Activated naive CD4-positive, alpha-beta T cell treated with anti-CD3 and anti-CD28 coated beads, Interleukin-2, amount 10 ng/mL, durations not matched to agents 7 days and 5 days (primary cell): ENCODE measurements around the gene BCAS1.

Experiments used
- CTCF ChIA-PET: fragments of 350-600 bp; sonication (Branson Sonifier 250); formaldehyde crosslinking; loops from one replicate; lab custom pipeline; 2021; ENCODE audit warnings: antibody characterized with exemption; lab: Charles Lee
- DNase-seq: peaks from one replicate; pipeline ENCODE4 v3.0.0-alpha.2; 2020
- H3K27ac Mint-ChIP-seq: one replicate; pipeline ENCODE4 v1.8.0; 2021; ENCODE audit warnings: mild to moderate bottlenecking, moderate library complexity, mixed read lengths
- H3K27me3 Mint-ChIP-seq: one replicate; pipeline ENCODE4 v1.8.0; 2021; ENCODE audit warnings: mild to moderate bottlenecking, mixed read lengths
- H3K36me3 Mint-ChIP-seq: one replicate; pipeline ENCODE4 v1.8.0; 2021; ENCODE audit warnings: mixed read lengths
- H3K4me1 Mint-ChIP-seq: one replicate; pipeline ENCODE4 v1.8.0; 2021; ENCODE audit warnings: mixed read lengths
- H3K4me3 Mint-ChIP-seq: one replicate; pipeline ENCODE4 v1.8.0; 2021; ENCODE audit warnings: mild to moderate bottlenecking, moderate library complexity, mixed read lengths
- H3K9me3 Mint-ChIP-seq: one replicate; pipeline ENCODE4 v1.8.0; 2021; ENCODE audit warnings: mixed read lengths

BCAS1 gene

DNA sequence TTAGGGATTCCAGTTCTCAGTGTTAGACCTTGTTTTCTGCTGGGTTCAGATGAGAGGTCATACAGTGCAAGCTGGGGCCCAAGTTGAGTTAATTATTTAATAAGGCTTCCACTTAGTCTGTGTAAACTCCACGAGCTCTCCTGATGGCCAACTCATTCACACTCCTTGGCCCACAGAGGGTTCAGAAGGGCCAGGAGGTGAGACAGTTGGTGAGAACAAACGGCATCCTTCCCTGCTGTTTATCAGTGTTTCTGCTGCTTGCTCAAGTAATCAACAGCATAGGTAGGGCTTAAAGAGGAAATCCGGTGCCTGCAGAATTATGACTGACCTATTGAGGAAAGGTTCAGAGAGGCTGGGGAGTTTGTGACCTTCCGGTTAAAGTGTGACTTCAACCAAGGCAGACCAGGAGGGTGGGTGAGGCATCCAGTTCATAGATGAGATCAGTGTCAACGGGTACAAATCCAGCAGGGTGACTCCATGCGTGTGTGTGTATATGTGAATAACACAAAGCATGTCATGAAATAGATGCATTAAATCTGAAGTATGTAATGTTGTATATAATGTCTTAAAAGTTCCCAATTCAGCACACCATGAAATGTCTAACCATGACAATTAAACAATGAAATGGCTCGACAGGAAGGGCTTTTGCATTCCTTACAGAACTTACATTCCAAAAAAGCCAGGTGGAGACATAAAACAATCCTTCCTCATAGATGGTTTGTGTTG lies 37.4 kb upstream of the BCAS1 start:
- CTCF ChIA-PET = no interaction called here
- Mint-ChIP-seq H3K36me3 (no peaks in the 10 kb centered on the region), H3K27me3 (peaks cover 9% of the 10 kb centered on the region), H3K27ac (no peak overlapping the region), H3K9me3 (no peaks in the 10 kb centered on the region), H3K4me1 (peaks cover 2% of the 10 kb centered on the region), H3K4me3 (no peak overlapping the region)
- no peak for DNase-seq

DNA sequence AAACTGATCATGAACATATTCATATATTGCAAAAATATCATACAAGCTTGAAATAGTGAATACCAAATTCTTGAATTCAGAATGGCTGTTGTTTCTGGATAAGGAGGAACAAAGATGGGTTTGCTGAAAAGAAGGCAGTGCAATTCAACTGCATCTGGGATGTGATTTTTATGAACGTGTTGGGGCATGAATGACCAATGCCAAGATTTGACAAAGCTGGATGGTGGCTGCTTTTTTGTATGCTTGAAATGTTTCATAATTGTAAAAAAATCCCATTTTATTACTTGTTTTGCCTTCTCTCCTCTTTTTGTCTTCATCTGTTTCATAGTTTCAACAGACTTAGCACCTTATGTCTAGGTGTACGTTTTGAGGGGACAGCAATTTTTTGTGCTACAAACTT lies 36.8 kb upstream of the BCAS1 start:
- Mint-ChIP-seq H3K4me3 (no peak overlapping the region), H3K27ac (no peak overlapping the region), H3K9me3 (no peaks in the 10 kb centered on the region), H3K4me1 (peaks cover 2% of the 10 kb centered on the region), H3K36me3 (no peaks in the 10 kb centered on the region), H3K27me3 (peaks cover 9% of the 10 kb centered on the region)
- CTCF ChIA-PET = interaction anchor here (1.4 to 5.0 kb wide), 2 partner anchors 92 to 100 kb away, joined by 3 to 74 read pairs; no protein-coding TSS in a partner anchor
- no peak for DNase-seq

DNA sequence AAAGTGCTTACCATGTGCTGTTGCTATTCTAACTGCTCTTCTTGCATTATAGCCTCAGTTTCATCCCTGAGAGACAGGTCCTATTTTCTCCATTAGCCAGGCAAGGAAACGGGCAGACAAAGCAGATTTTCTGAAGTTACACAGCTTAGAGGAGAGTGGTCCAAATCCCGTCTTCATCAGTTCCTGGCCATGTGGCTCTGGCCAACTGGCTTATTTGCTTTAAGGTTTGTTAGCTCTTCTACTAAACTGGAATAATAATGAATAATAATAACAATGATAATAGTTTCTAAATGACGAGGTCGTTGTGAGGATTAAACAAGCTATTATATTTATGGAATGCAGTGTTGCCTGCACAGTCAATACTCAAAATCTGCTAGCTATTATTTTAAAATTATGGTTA lies 35.8 kb upstream of the BCAS1 start:
- Mint-ChIP-seq H3K27me3 (peaks cover 9% of the 10 kb centered on the region), H3K9me3 (no peaks in the 10 kb centered on the region), H3K4me3 (no peak overlapping the region), H3K27ac (no peak overlapping the region), H3K36me3 (no peaks in the 10 kb centered on the region), H3K4me1 (peaks cover 2% of the 10 kb centered on the region)
- DNase-seq = no peak
- CTCF ChIA-PET = interaction anchor here (0.8 to 5.0 kb wide), 5 partner anchors 10 to 540 kb away, joined by 3 to 74 read pairs (median 5); no protein-coding TSS in a partner anchor

DNA sequence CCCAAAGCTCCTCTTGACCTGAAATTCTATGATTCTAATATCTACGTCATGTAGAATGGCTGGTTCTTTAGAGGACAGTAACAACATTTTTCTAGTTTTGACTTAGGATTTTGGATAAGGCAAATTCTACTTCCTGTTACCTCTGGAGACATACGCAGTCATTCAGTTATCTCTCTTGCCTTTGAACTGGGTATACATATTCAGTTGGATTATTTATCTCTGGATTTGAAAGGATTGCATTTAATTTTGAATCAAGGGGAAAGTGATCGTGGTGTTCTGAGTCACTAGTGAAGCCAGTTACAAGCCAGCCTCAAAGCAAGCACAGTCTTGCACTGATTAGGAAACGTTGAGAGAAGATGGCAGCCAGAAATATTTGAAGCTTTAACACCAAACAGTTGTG lies 35.3 kb upstream of the BCAS1 start:
- DNase-seq = no peak
- no peak overlapping the region for H3K4me3 Mint-ChIP-seq
- H3K27ac Mint-ChIP-seq = no peak overlapping the region
- H3K4me1 Mint-ChIP-seq = peaks cover 2% of the 10 kb centered on the region
- H3K9me3 Mint-ChIP-seq = no peaks in the 10 kb centered on the region
- H3K36me3 Mint-ChIP-seq = no peaks in the 10 kb centered on the region
- peaks cover 9% of the 10 kb centered on the region for H3K27me3 Mint-ChIP-seq
- CTCF ChIA-PET = interaction anchor here (0.9 to 5.0 kb wide), 8 partner anchors 10 to 563 kb away, joined by 3 to 74 read pairs (median 5); no protein-coding TSS in a partner anchor

DNA sequence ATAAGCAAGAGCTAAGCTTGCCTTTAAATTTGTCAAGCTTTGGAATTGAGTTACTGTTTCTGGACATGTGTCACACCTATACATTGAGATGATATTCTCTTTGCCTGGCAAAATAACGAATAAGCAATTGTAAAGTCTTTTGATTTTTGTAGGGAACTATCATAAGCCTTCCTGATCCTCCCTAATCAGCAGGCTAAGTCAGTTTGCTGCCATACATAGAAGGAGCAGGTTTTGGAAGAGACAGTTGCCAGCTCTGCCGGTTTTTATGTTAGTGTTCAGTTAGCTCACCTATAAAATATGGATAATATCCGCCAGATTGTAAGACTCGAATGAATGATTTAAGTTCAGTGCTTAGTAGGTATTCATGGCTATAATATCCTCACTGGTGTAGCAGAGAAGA lies 34.4 kb upstream of the BCAS1 start:
- H3K9me3 Mint-ChIP-seq = no peaks in the 10 kb centered on the region
- no peak overlapping the region for H3K27ac Mint-ChIP-seq
- no peak overlapping the region for H3K4me3 Mint-ChIP-seq
- CTCF ChIA-PET = interaction anchor here (1.0 to 5.0 kb wide), 15 partner anchors 9 to 564 kb away, joined by 3 to 74 read pairs (median 5); partner anchors contain the start of gene PFDN4
- peaks cover 11% of the 10 kb centered on the region for H3K27me3 Mint-ChIP-seq
- no peak for DNase-seq
- H3K36me3 Mint-ChIP-seq = no peaks in the 10 kb centered on the region
- peaks cover 2% of the 10 kb centered on the region for H3K4me1 Mint-ChIP-seq

DNA sequence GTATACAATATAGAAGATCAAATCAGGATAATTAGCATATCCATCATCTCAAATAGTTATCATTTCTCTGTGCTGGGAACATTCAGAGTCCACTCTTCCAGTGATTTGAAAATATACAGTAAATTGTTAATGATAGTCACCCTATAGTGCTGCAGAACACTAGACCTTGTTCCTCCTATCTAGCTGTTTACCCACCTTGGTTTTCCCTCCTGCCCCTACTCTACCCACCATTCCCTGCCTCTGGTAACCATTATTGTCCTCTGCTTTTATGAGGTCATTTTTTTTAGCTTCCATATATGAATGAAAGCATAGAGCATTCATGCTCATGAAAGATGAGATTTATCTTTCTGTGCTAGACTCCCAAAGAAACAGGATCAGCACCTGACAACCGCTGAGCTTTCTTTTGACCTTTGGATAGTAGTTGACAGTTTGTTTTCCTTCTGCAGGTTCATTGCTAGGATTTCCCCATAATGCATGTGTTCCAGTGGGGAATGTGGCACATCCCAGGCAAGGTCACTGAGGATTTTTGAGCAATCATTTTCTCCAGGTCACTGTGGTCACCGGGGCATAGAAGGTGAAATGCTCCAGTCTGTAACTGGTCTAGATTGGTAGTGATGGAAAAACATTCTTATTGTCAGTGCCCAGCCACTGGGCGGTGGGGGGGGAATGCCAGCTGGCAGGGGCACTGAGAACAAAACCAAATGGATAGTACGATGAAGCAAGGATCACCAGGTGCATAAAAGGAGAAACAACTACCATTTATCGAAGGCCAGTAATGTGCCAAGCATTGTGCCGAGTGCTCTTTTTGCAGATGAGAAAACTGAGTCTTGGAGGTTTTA lies 33.6 kb upstream of the BCAS1 start:
- Mint-ChIP-seq H3K36me3 (no peaks in the 10 kb centered on the region), H3K4me3 (no peak overlapping the region), H3K4me1 (peaks cover 2% of the 10 kb centered on the region), H3K9me3 (no peaks in the 10 kb centered on the region), H3K27ac (no peak overlapping the region), H3K27me3 (peaks cover 17% of the 10 kb centered on the region)
- no peak for DNase-seq
- CTCF ChIA-PET = interaction anchor here (0.6 to 5.0 kb wide), 30 partner anchors 8 to 1737 kb away, joined by 3 to 74 read pairs (median 4); partner anchors contain the start of gene PFDN4

DNA sequence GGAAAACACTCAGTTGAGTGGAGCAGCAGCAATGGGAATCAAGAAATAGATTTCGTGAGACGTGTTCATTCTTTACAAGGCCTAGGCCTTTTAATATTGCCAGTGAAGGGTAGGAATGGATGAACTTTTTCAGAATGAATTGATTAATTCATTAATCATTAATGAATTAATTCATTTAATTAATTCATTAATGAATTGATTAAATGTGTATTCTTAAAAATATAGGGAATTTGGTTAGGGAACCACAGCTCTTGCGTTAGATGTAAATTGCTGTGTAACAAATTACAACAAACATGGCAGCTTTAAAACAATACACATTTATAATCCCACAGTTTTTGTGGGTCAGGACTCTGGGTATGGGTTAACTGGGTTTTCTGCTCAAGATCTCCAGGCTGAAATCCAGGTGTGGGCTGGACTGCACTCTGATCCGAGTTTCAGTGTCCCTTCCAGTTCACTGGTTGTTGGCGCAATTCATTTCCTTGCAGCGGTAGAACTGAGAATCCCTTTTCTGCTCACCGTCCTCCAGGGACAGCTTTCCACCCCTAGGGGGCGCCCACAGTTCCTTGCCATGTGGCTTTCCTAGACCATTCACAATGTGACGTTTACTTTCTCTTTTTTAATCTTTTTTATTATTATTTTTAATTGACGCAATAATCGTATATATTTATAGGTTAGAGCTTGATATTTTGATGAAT lies 32.8 kb upstream of the BCAS1 start:
- no peaks in the 10 kb centered on the region for H3K9me3 Mint-ChIP-seq
- H3K4me1 Mint-ChIP-seq = peaks cover 2% of the 10 kb centered on the region
- CTCF ChIA-PET = interaction anchor here (0.7 to 5.0 kb wide), 22 partner anchors 8 to 1736 kb away, joined by 3 to 74 read pairs (median 4); partner anchors contain the start of gene PFDN4
- peaks cover 22% of the 10 kb centered on the region for H3K27me3 Mint-ChIP-seq
- H3K36me3 Mint-ChIP-seq = no peaks in the 10 kb centered on the region
- H3K27ac Mint-ChIP-seq = no peak overlapping the region
- H3K4me3 Mint-ChIP-seq = no peak overlapping the region
- DNase-seq = peak; percentile 84

DNA sequence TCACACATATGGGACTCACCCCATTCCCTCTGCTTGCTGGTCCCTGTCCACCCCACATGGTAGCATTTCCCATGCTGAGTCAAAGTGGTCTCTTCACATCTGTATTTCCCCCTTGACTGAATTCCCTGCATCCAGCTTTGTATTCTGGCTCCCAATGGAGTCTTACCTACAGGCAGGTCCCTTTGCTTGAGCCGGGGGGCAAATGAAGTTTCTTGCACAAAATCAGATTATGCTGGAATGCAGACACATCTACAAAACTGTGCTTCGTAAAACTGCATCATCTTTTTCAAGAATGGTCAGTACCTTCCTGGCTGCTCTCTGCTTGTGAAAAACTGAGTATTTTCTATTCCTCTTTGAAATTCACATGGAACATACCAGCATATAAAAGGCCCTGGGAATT lies 32.1 kb upstream of the BCAS1 start:
- H3K4me1 Mint-ChIP-seq = peaks cover 2% of the 10 kb centered on the region
- H3K36me3 Mint-ChIP-seq = no peaks in the 10 kb centered on the region
- CTCF ChIA-PET = interaction anchor here (0.8 to 5.0 kb wide), 8 partner anchors 8 to 545 kb away, joined by 3 to 74 read pairs (median 8); partner anchors contain the start of gene PFDN4

DNA sequence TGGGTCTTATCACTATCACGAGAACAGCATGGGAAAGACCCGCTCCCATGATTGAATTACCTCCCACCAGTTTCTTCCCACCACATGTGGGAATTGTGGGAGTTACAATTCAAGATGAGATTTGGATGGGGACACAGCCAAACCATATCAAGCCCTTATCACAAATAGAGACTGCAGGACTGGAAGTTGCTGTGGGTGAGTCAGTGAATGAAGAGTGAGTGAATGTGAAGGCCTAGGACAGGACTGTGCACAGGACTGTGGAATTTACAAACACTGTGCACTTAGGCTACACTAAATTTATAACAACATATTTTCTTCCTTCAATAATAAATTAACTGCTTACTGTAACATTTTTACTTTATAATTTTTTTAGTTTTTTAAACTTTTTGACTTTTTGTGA lies 30.2 kb upstream of the BCAS1 start:
- Mint-ChIP-seq H3K36me3 (no peaks in the 10 kb centered on the region), H3K9me3 (no peaks in the 10 kb centered on the region), H3K4me1 (peaks cover 5% of the 10 kb centered on the region), H3K27ac (no peak overlapping the region), H3K27me3 (peaks cover 33% of the 10 kb centered on the region), H3K4me3 (no peak overlapping the region)
- CTCF ChIA-PET = interaction anchor here (0.7 to 5.0 kb wide), 7 partner anchors 9 to 543 kb away, joined by 3 to 60 read pairs (median 4); no protein-coding TSS in a partner anchor
- DNase-seq = no peak

More for the DNA sequence above, 32.1 kb upstream of the BCAS1 start:
- no peak overlapping the region for H3K4me3 Mint-ChIP-seq
- no peak for DNase-seq
- H3K9me3 Mint-ChIP-seq = no peaks in the 10 kb centered on the region
- peaks cover 27% of the 10 kb centered on the region for H3K27me3 Mint-ChIP-seq
- no peak overlapping the region for H3K27ac Mint-ChIP-seq

DNA sequence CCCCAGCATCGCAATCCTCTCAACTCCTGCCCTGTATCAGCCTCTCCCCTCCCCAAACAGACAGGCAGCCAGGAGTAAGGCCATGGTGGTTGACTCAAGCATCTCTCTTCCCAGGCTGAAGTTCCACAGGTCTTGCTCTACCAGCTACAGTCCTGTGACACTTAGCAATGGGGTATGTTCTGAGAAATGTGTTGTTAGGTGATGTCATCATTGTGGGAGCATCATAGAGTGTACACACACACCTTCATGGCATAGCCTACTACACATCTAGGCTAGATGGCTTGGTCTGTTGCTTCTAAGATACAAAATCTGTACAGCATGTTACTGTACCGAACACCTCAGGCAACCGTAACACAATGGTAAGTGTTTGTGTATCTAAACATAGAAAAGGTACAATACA lies 29.5 kb upstream of the BCAS1 start:
- Mint-ChIP-seq H3K36me3 (no peaks in the 10 kb centered on the region), H3K27ac (no peak overlapping the region), H3K9me3 (no peaks in the 10 kb centered on the region), H3K4me1 (peaks cover 5% of the 10 kb centered on the region), H3K4me3 (no peak overlapping the region), H3K27me3 (peaks cover 33% of the 10 kb centered on the region)
- no peak for DNase-seq
- CTCF ChIA-PET = interaction anchor here (0.9 to 5.0 kb wide), 4 partner anchors 10 to 552 kb away, joined by 3 to 60 read pairs (median 4); no protein-coding TSS in a partner anchor

DNA sequence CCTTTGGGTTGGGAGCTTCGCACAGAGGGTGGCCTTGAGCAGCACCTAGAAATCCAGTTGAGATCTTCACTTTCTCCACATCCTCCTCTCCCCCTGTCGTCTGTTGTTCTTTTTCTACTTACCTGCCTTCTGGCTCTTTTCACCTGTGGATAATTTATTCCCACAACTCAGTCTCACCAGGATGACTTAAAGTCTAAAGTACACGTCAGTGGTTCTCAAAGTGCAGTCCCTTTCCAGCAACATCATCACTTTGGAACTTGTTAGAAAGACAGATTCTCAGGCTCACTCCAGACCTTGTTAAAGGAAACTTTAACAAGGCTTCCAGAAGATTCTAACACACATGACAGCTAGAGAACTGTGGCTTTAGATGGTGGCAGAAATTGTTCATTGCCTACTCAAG lies 27.7 kb upstream of the BCAS1 start:
- Mint-ChIP-seq H3K4me3 (no peak overlapping the region), H3K27ac (no peak overlapping the region), H3K9me3 (no peaks in the 10 kb centered on the region), H3K36me3 (no peaks in the 10 kb centered on the region), H3K4me1 (peaks cover 3% of the 10 kb centered on the region), H3K27me3 (peaks cover 23% of the 10 kb centered on the region)
- CTCF ChIA-PET = interaction anchor here (0.6 to 5.0 kb wide), 11 partner anchors 37 to 1824 kb away, joined by 3 to 60 read pairs (median 4); partner anchors contain the start of gene PFDN4
- no peak for DNase-seq

DNA sequence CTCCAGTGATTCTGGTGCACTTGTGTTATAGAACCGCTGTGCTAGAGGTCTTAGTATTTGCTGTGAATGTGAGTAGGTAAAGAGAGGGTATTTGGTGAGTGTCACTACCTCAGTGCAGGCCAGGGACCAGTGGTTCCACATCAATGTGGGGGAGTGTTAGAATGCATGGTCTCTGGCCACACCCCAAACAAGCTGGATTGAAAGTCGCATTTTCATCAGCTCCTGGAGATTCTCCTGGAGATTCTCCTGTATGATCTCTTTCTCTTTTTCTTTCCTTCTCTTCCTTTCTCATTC lies 26.8 kb upstream of the BCAS1 start:
- Mint-ChIP-seq H3K4me3 (no peak overlapping the region), H3K27me3 (peaks cover 27% of the 10 kb centered on the region), H3K9me3 (no peaks in the 10 kb centered on the region), H3K4me1 (peaks cover 3% of the 10 kb centered on the region), H3K36me3 (no peaks in the 10 kb centered on the region), H3K27ac (peak overlapping the region; percentile 5)
- no peak for DNase-seq
- CTCF ChIA-PET = interaction anchor here (0.9 to 5.0 kb wide), 12 partner anchors 8 to 550 kb away, joined by 3 to 60 read pairs (median 6); partner anchors contain the start of gene PFDN4

DNA sequence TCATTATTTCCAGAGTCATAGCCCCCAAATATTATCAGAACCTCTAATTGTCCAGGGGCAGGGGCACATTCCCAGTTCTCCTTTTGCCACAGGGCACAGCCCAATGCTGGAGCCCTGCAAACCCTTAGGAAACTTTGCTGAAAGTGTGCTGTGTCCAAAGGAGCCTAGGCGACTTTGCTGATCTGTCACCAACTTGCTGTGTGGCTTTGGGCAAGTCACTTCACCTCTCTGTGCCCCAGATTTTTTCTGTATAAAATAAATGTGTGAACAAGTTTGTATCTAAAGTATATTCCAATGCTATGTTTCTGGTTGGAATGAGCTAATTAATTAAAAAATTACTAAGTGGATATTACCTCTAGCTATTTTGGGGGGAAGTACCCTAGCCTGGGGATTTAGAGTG lies 25.4 kb upstream of the BCAS1 start:
- peaks cover 3% of the 10 kb centered on the region for H3K4me1 Mint-ChIP-seq

More for the DNA sequence above, 25.4 kb upstream of the BCAS1 start:
- Mint-ChIP-seq H3K9me3 (no peaks in the 10 kb centered on the region), H3K27ac (no peak overlapping the region), H3K4me3 (no peak overlapping the region), H3K27me3 (peaks cover 31% of the 10 kb centered on the region), H3K36me3 (no peaks in the 10 kb centered on the region)
- CTCF ChIA-PET = interaction anchor here (0.7 to 5.0 kb wide), 9 partner anchors 8 to 552 kb away, joined by 3 to 60 read pairs (median 12); partner anchors contain the start of gene PFDN4
- DNase-seq = no peak
